NCI-H146 (cell line): ENCODE results near the gene KRT10.
"Not testable (repeated sequence)": the region's sequence is repeated elsewhere in the genome, so short reads cannot be mapped to it uniquely, and the experiment has no call there.

Source experiments
- DNase-seq: peaks from one replicate; lab custom pipeline; 2025; lab: John Stamatoyannopoulos, UW

KRT10 gene

GRCh38 chr17:40822132-40822812 lies at the start of gene KRT10:
Gene KRT10 (minus strand): TSS chr17:40822614. CDS start chr17:40822585, 29 bp downstream.
- DNase-seq = no peak

DNA sequence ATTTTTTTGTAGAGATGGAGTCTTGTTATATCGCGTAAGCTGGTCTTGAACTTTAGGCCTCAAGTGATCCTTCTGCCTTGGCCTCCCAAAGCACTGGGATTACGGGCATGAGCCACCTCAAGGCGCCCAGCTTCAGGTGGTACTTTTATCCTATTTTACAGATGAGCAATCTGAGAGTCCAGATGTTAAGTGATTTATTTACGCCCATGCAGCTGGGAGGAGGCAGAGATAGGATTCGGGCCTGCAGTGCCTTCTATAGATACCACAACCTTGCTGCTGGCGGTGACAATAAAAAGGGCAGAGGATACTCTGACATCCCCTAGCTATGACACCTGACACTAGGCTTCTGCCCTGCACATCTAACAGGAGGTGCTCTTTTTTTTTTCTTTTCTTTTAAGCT lies 48.9 kb upstream of the KRT10 start:
- DNase-seq = no peak

- DNase-seq = no peak
Measured at GRCh38 chr17:40870136-40870535, 47.7 kb upstream of the KRT10 start.

GRCh38 chr17:40866838-40867237 lies 44.4 kb upstream of the KRT10 start, which contains the start of gene KRT12:
Gene KRT12 (minus strand): TSS chr17:40867223. CDS start chr17:40867186, 37 bp downstream.
- no peak for DNase-seq

DNA sequence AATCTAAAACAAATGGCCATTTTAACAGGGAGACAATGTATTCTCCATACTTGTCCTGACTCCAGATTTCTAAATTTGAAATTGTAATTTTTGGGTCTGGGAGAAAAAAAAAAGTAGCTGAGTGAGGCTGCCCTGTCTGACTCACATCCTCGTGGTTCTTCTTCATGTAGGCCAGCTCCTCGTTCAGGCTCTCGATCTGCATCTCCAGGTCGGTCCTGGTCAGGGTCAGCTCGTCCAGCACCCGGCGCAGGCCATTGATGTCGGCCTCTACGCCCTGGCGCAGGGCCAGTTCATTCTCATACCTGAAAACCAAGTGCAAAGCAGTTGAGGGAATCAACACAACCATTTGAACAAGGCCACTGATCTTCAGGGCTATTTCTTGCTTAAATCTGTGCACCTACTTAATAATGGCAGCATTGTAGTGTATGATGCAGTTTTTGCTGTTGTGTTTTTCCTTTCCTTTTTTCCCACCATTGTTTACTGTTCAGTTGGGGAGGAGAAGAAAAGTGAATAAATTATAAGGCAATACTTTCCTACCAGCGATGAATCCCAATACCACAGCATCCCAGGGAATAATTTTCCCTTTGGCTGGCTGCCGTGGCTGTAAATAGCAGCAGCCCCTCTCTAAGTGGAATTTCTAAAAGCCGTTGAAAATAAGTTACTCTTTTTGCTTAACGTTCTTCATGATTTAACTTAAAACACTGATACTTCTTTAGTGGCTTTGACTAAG lies 42.4 kb upstream of the KRT10 start:
- DNase-seq = no peak

- no peak for DNase-seq
Measured at GRCh38 chr17:40862985-40863733, 40.7 kb upstream of the KRT10 start.

DNA sequence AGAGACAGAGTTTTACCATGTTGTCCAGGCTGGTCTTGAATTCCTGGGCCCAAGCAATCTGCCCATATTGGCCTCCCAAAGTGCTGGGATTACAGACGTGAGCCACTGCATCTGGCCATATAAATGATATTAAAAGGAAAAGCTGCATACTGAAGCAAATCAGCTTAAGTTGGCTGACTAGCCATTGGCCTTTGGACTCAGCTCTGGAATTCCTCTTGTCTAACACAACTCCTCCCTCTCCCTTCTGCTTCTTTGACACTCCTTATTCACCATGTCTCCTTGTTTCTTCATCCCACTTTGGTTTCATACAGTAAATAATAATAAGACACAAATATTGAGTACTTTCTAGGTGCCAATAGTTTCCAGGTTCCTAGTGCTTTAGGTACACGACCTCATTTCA lies 37.1 kb upstream of the KRT10 start:
- DNase-seq = no peak

- not testable (repeated sequence) for DNase-seq
Measured at GRCh38 chr17:40858667-40859066, 36.3 kb upstream of the KRT10 start.

- no peak for DNase-seq
Measured at GRCh38 chr17:40857535-40857934, 35.1 kb upstream of the KRT10 start.

- DNase-seq = no peak
Measured at GRCh38 chr17:40854175-40854814, 31.9 kb upstream of the KRT10 start.

DNA sequence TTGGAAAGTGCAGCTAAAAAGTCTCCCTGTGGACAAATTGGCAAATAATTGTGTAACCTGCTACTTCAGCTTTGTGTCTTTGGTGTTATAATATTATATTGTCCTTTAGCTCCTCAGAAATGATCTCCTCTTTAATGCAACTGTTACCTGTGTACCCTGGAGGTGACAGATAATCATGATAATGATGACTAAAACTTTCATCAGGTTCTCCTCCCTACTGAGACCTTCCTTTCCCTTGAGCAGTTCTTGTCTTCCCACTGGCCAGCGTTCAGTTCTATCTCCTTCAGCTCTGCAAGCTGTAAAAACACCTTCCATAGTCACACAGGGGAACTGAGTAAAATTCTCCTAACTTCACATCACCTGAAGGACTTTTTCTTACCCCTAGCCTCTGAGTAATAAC lies 29.9 kb upstream of the KRT10 start:
- no peak for DNase-seq

DNA sequence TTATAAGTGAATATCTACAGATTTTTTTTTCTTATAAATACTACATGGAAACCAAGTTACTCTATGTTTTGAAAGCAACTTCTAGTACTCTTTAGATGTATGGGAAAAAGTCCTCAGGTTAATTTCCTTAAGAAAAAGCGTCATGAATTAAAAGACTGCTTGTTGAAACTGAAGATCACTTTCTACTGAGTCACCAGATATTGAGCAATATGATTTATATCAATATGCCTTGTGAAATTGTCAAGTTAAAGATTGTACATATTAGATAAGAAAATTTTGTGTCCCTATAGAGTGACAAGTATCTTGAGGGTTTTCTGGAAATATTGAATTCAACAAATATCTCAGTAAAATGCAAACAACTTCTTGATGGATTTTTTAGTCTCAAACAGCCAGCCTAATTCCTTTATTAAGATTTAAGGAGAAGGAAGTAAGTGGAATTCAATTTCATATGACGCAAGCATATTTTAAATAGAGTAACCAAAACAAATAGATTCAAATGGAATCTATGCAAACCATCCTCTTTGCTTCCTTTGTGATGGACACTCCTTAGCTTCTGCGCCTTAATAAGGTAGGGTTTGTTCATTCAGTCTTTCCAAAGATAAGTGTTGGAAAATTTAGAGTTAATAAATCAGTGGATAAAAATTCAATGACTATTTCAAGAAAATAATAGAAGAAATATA lies 28.0 kb upstream of the KRT10 start:
- no peak for DNase-seq

DNA sequence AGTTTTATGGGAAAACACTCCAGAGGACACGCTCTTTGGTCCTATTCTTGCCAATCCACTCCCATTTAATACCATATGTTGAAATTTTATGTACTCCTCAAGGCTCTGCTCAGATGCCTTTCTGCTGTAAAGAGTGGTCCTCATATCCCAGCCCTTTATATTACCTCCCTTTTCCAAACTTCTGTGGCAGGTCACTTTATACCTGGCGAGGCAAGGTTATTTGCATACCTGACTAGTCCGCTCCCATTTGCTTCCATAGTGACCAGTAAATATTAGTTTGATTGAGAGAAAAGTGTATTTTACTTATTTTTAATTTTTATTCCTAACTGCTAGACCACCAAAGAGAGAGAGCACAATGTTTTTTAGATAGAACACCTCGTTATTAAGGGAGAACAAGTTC lies 27.3 kb upstream of the KRT10 start:
- no peak for DNase-seq

- no peak for DNase-seq
Measured at GRCh38 chr17:40848583-40849235, 26.3 kb upstream of the KRT10 start.

- no peak for DNase-seq
Measured at GRCh38 chr17:40846515-40847144, 24.2 kb upstream of the KRT10 start.

GRCh38 chr17:40844671-40845107 lies 22.3 kb upstream of the KRT10 start:
- DNase-seq = no peak

DNA sequence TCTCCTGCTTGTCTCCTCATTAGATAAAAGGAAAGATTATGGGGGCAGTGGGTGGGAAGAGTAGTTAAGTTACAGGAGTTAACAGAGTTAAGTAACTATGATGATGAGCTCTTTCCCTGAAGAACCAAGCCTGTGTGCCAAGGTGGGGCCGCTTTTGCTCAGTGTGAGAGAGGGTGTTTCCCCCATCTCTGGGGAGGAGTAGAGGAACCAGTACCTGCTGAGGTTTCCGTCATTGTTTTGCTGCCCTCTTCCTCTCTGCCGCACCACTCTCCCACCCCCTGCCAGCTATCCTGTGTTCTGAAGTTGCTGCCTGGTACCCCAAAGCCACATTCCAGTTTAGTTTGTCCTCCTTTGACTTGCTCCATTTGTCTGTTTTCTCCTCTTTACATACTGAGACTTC lies 20.8 kb upstream of the KRT10 start:
- no peak for DNase-seq

- no peak for DNase-seq
Measured at GRCh38 chr17:40841246-40841645, 18.8 kb upstream of the KRT10 start.

- DNase-seq = no peak
Measured at GRCh38 chr17:40839194-40839593, 16.8 kb upstream of the KRT10 start.

DNA sequence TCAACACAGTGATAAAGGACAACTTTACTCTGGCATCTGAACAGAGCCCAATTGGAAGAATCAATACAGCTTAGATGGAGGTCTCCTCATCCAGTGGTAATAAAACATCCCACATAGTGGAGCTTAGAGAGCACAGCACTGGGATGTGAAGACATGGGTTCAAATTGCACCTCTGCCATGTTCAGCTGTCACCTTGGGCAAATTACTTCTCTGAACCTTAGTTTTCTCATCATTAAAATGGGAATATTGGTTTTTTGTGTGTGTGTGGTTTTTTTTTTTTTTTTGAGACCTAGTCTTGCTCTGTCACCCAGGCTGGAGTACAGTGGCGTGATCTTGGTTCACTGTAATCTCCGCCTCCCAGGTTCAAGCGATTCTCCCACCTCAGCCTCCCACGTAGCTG lies 13.6 kb upstream of the KRT10 start:
- no peak for DNase-seq

GRCh38 chr17:40833882-40834281 lies 11.5 kb upstream of the KRT10 start:
- no peak for DNase-seq
